Body of pancreas (tissue), 4 donors: ENCODE results near the gene GALNT7. TPM values are rescaled to one million over a fixed set of nuclear protein-coding genes. Genes with fewer than 3 reads are reported as not detected.

Experiments used
- ATAC-seq: fragments of 150-250 bp; one replicate; pipeline ENCODE4 v1.9.1; 2016
- DNase-seq, 4 donors: peaks; one replicate each; pipeline ENCODE4 v3.0.0-alpha.2; 2019
- H3K27ac ChIP-seq, 4 donors: fragments of 200-600 bp; sonication (generic); 1 replicate in 3 of 4; 2 replicates in 1 of 4; pipeline versions ENCODE4 v1.5.1 to v1.6.1; 2016 to 2019; ENCODE audit warnings: mild to moderate bottlenecking in 1 of 4, mixed read lengths in 1 of 4, moderate library complexity in 1 of 4
- H3K27me3 ChIP-seq, 2 donors: fragments of 200-600 bp; sonication (generic); one replicate each; pipeline ENCODE4 v1.6.0; 2016; ENCODE audit warnings: mild to moderate bottlenecking in 1 of 2
- H3K36me3 ChIP-seq, 2 donors: fragments of 200-600 bp; sonication (generic); replicated peaks in 1 of 2; 2 replicates each; pipeline ENCODE4 v1.5.1; 2016; ENCODE audit warnings: low read depth in 2 of 2; ENCODE audit not compliant: insufficient read depth in 1 of 2
- H3K4me1 ChIP-seq: fragments of 200-600 bp; sonication (generic); one replicate; pipeline ENCODE4 v1.6.0; 2016
- H3K4me3 ChIP-seq, 2 donors: fragments of 200-600 bp; sonication (generic); 1 replicate in 1 of 2; 2 replicates in 1 of 2; pipeline ENCODE4 v1.5.1; 2016 to 2019
- H3K9me3 ChIP-seq, 3 donors: fragments of 200-600 bp; sonication (generic); 1 replicate in 2 of 3; 2 replicates in 1 of 3; pipeline ENCODE4 v1.5.1; 2016
- CTCF ChIP-seq, 7 experiments: fragments of 450-650 bp in 4 of 7; fragments of 200-600 bp in 3 of 7; sonication (generic) in 3 of 7; IDR thresholded peaks; one replicate each; pipeline ENCODE4 v1.5.1; 2016 to 2019; ENCODE audit warnings: antibody characterized with exemption in 7 of 7
- POLR2A ChIP-seq, 3 donors: fragments of 450-650 bp; IDR thresholded peaks; one replicate each; pipeline ENCODE4 v1.6.1; 2016; ENCODE audit warnings: antibody characterized with exemption in 3 of 3, mild to moderate bottlenecking in 2 of 3
- WGBS, 2 donors: methylation state at CpG; one replicate each; pipeline ENCODE4 v1.1.5; 2017; 5-methylcytosine and 5-hydroxymethylcytosine counted together
- intact Hi-C: fragments of 100-400 bp; cut with DNase I; formaldehyde crosslinking; loops from one replicate; pipeline ENCODE4 v1.15.1; 2023
- total RNA-seq, 2 donors: library from RNA; depleted of rRNA; stranded (reverse); fragments of >200 nt; gene quantifications; one replicate each; pipeline ENCODE4 v1.1.0, GENCODE V29; 2016

Gene GALNT7
- total RNA-seq, 2 donors from 2014 or later: 20.4 to 32.4 TPM

- no peak for DNase-seq
- intact Hi-C loops: no loop called here
- H3K27me3 ChIP-seq: no peaks in the 10 kb centered on the region
- H3K4me1 ChIP-seq: no peaks in the 10 kb centered on the region
- WGBS, 2 donors: 67 to 80% methylated on average over 2 of the region's 2 CpGs
- no peak for ATAC-seq
- no peak for TF ChIP-seq POLR2A (IDR thresholded peaks at IDR 0.05)
- TF ChIP-seq CTCF (IDR thresholded peaks at IDR 0.05): no peak
- H3K27ac ChIP-seq: no peak overlapping the region
- H3K4me3 ChIP-seq: no peak overlapping the region
- no peaks in the 10 kb centered on the region for H3K9me3 ChIP-seq
- no peaks in the 10 kb centered on the region for H3K36me3 ChIP-seq
Observed at GRCh38 chr4:173346074-173346473, 177.5 kb downstream of the GALNT7 start.

- no peak for ATAC-seq
- no peaks in the 10 kb centered on the region for H3K27me3 ChIP-seq
- 94 to 100% methylated on average over 1 of the region's 1 CpG for WGBS, 2 donors
- H3K4me1 ChIP-seq: no peaks in the 10 kb centered on the region
- H3K4me3 ChIP-seq: no peak overlapping the region
- no peak for DNase-seq
- no peak overlapping the region for H3K27ac ChIP-seq
- intact Hi-C loops: no loop called here
- no peak for TF ChIP-seq CTCF (IDR thresholded peaks at IDR 0.05)
- TF ChIP-seq POLR2A (IDR thresholded peaks at IDR 0.05): no peak
- no peaks in the 10 kb centered on the region for H3K9me3 ChIP-seq
- no peaks in the 10 kb centered on the region for H3K36me3 ChIP-seq
Observed at GRCh38 chr4:173347467-173347866, 178.9 kb downstream of the GALNT7 start.

- 59 to 62% methylated on average over 2 of the region's 2 CpGs for WGBS, 2 donors
- Histone ChIP-seq H3K4me3 (no peak overlapping the region), H3K36me3 (no peaks in the 10 kb centered on the region), H3K27me3 (no peaks in the 10 kb centered on the region), H3K27ac (no peak overlapping the region), H3K4me1 (no peaks in the 10 kb centered on the region), H3K9me3 (no peaks in the 10 kb centered on the region)
- ATAC-seq (no peak), DNase-seq (no peak)
- intact Hi-C loops: no loop called here
- no peak for TF ChIP-seq CTCF (IDR thresholded peaks at IDR 0.05)
- no peak for TF ChIP-seq POLR2A (IDR thresholded peaks at IDR 0.05)
Observed at GRCh38 chr4:173357939-173358338, 189.3 kb downstream of the GALNT7 start.

GRCh38 chr4:173360587-173361221 lies 192.1 kb downstream of the GALNT7 start:
- peak; percentile 55 for ATAC-seq
- Histone ChIP-seq H3K27me3 (no peaks in the 10 kb centered on the region), H3K9me3 (no peaks in the 10 kb centered on the region), H3K4me1 (no peaks in the 10 kb centered on the region), H3K27ac (no peak overlapping the region), H3K36me3 (no peaks in the 10 kb centered on the region), H3K4me3 (no peak overlapping the region)
- 35 to 42% methylated on average over 5 of the region's 5 CpGs for WGBS, 2 donors
- DNase-seq: no peak
- intact Hi-C loops: no loop called here
- TF ChIP-seq POLR2A (IDR thresholded peaks at IDR 0.05) (no peak), CTCF (IDR thresholded peaks at IDR 0.05) (peak in 4 of 7 experiments; percentile 20 to 35 (median 25))

- Histone ChIP-seq H3K36me3 (no peaks in the 10 kb centered on the region), H3K27me3 (no peaks in the 10 kb centered on the region), H3K4me3 (no peak overlapping the region), H3K9me3 (no peaks in the 10 kb centered on the region), H3K4me1 (no peaks in the 10 kb centered on the region), H3K27ac (no peak overlapping the region)
- ATAC-seq (no peak), DNase-seq (peak; percentile 26 to 76 (median 54))
- whole genome bisulfite sequencing, 2 donors: 54 to 56% methylated on average over 3 of the region's 3 CpGs
- TF ChIP-seq CTCF (IDR thresholded peaks at IDR 0.05) (no peak), POLR2A (IDR thresholded peaks at IDR 0.05) (no peak)
- intact Hi-C loops: no loop called here
Observed at GRCh38 chr4:173362666-173363065, 194.1 kb downstream of the GALNT7 start.
